Stomach smooth muscle (tissue), 2 donors: ENCODE results near the gene UBR1.
"Not testable (repeated sequence)": the region's sequence is repeated elsewhere in the genome, so short reads cannot be mapped to it uniquely, and the experiment has no call there.

Experiments
- H3K27ac ChIP-seq: one replicate; pipeline ENCODE4 v1.7.0; 2013; ENCODE audit warnings: mild to moderate bottlenecking, low read length, inconsistent platforms
- H3K27me3 ChIP-seq, 2 donors: one replicate each; pipeline ENCODE4 v1.7.0; 2013; ENCODE audit warnings: low read length in 2 of 2; ENCODE audit not compliant: insufficient read depth in 2 of 2, control insufficient read depth in 1 of 2
- H3K36me3 ChIP-seq, 2 donors: one replicate each; pipeline ENCODE4 v1.7.0; 2013; ENCODE audit warnings: low read length in 2 of 2; ENCODE audit not compliant: control insufficient read depth in 2 of 2, insufficient read depth in 2 of 2
- H3K4me1 ChIP-seq: one replicate; pipeline ENCODE4 v1.7.0; 2013; ENCODE audit warnings: low read length; ENCODE audit not compliant: control insufficient read depth, insufficient read depth
- H3K4me3 ChIP-seq, 2 donors: one replicate each; pipeline ENCODE4 v1.7.0; 2013; ENCODE audit warnings: low read length in 2 of 2
- H3K9ac ChIP-seq, 2 donors: one replicate each; pipeline ENCODE4 v1.7.0; 2013; ENCODE audit warnings: low read length in 2 of 2, mild to moderate bottlenecking in 1 of 2
- H3K9me3 ChIP-seq, 2 donors: one replicate each; pipeline ENCODE4 v1.7.0; 2013; ENCODE audit warnings: low read length in 2 of 2; ENCODE audit not compliant: control insufficient read depth in 2 of 2
- donor health status: healthy.
- donor health status: Pancreatic carcinoma.

Gene UBR1

DNA sequence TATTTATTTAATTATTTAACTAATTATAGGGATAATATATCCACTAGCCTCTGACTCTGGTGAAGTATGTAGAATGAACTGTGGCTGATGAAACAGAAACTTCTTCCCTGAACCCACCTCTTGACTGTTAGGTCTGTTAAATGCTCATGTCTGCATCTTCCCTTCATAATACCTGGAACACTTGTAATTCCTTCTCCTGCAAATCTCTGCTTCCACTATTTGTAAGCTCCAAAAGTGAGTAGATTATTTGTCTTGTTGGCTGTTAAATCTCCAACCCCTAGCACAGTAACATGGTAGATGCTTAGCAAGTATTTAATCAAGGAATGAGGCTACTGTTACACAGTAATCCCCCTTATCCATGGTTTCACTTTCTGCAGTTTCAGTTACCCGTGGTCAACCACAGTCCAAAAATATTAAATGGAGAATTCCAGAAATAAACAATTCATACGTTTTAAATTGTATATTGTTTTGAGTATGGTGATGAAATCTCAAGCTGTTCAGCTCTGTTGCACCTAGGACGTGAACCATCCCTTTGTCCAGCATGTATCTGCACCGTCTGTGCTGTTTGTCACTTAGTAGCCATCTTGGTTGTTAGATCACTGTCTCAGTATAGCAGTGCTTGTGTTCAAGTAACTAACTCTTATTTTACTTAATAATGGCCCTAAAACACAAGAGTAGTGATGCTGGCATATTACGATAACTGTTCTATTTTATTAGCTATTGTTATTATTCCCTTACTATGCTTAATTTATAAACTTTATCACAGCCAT lies 190.9 kb downstream of the UBR1 start:
- H3K9ac ChIP-seq, result no peak overlapping the region

DNA sequence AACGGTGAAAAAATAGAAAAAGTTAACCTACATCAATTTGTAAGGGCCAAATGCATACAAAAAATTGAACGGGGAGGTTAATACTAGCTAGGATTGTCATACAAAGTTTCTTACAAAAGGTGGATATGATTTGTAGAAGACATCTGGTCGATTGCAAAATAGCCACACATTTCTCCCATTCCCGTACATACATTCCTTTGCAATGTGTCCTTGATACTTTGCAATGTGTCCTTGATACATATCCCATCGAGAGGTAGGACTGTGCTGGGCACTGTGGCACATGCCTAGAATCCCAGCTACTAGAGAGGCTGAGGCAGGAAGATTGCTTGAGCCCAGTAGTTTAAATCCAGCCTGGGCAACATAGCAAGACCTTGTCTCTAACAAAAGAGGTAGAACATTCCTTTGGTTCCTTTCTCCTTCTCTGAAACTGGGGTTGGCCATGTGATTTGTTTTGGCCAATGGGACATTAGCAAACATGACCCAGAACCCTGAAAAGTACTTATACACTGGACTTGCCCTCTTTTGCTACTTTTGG lies 194.7 kb downstream of the UBR1 start:
- H3K27me3 ChIP-seq, result no peaks in the 10 kb centered on the region
- H3K27ac ChIP-seq, result no peak overlapping the region
- no peaks in the 10 kb centered on the region for H3K9me3 ChIP-seq
- H3K4me1 ChIP-seq, result no peaks in the 10 kb centered on the region
- H3K36me3 ChIP-seq, result no peaks in the 10 kb centered on the region
- no peak overlapping the region for H3K4me3 ChIP-seq
- H3K9ac ChIP-seq, result no peak overlapping the region

More for the DNA sequence above, 190.9 kb downstream of the UBR1 start:
- no peaks in the 10 kb centered on the region for H3K27me3 ChIP-seq
- H3K27ac ChIP-seq, result no peak overlapping the region
- peaks cover 7% of the 10 kb centered on the region for H3K4me1 ChIP-seq
- no peaks in the 10 kb centered on the region for H3K9me3 ChIP-seq
- no peak overlapping the region for H3K4me3 ChIP-seq
- H3K36me3 ChIP-seq, result no peaks in the 10 kb centered on the region

DNA sequence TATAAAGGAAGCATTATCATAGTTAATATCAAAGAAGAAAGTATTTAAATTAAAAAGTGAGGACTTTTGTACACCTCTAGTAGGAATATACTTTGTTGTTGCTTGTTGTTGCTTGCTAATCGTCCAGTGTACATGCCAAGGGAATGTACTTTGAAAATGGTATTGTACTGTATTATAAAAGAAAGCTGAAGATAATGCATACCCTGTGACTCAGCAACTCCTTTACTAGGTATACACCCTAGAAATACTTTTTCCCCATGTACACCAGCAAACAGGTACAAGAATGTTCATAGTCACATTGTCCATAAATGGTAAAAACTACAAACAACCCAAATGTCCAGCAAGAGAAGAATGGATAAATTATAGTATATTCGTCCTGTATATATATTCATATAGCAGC lies 197.3 kb downstream of the UBR1 start:
- H3K27me3 ChIP-seq, result no peaks in the 10 kb centered on the region
- no peaks in the 10 kb centered on the region for H3K4me1 ChIP-seq
- no peak overlapping the region for H3K4me3 ChIP-seq
- no peaks in the 10 kb centered on the region for H3K36me3 ChIP-seq
- no peaks in the 10 kb centered on the region for H3K9me3 ChIP-seq
- H3K9ac ChIP-seq, result no peak overlapping the region
- no peak overlapping the region for H3K27ac ChIP-seq

DNA sequence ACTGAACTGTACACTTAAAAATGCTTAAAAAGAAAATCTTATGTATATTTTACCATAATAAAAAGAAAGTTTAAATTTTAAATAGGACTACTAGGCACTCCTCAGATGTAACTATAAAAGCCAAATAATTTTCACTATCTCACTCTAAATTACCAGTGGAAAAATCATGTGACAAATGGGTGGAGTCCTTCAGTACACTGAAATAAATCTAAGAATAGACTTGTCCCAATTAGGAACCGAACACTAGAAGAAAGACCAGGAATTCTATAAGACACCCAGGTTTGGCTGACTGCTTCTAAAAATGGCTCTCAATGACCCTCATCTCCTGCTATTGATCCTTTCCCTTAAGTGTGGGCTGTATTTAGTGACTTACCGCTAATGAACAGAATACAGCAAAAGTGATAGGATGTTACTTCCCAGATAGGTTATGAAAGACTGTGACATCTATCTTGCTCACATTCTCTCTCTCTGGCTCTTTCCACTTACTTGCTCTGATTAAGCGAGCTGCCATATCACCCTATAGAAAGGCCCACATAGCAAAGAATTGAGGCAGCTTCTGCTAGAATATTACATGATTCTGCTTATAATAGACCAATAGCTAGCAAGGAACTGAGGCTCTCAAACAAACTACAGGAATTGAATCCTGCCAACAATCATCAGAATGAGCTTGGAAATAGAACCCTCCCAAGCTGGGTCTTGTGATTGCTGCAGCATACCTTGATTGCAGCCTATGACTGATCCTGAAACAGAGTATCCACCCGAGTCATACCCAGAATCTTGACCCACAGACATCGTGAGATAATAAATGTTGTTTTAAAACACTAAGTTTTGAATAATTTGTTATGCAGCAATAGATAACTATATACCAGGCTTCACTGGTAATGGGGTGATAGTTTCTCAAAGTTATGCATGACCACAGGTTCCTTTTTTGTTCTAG lies 202.2 kb downstream of the UBR1 start:
- Histone ChIP-seq H3K27me3 (no peaks in the 10 kb centered on the region), H3K4me3 (no peak overlapping the region), H3K9me3 (no peaks in the 10 kb centered on the region), H3K9ac (no peak overlapping the region), H3K4me1 (no peaks in the 10 kb centered on the region), H3K27ac (no peak overlapping the region), H3K36me3 (no peaks in the 10 kb centered on the region)

DNA sequence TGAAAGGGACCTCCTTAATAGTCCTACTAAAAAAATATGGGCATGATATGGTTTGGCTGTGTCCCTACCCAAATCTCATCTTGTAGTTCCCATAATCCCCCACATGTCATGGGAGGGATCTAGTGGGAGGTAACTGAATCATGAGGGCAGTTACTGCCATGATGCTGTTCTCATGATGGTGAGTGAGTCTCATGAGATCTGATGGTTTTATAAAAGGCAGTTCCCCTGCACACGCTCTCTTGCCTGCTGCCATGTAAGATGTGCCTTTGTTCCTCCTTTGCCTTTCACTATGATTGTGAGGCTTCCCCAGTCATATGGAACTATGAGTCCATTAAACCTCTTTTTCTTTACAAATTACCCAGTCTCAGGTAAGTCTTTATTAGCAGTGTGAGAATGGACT lies 211.9 kb downstream of the UBR1 start:
- not testable (repeated sequence) for H3K9me3 ChIP-seq, H3K9ac ChIP-seq, H3K4me3 ChIP-seq, H3K27ac ChIP-seq, H3K36me3 ChIP-seq, H3K27me3 ChIP-seq, H3K4me1 ChIP-seq
